ENCODE measurements around the gene ENDOV.

DNA sequence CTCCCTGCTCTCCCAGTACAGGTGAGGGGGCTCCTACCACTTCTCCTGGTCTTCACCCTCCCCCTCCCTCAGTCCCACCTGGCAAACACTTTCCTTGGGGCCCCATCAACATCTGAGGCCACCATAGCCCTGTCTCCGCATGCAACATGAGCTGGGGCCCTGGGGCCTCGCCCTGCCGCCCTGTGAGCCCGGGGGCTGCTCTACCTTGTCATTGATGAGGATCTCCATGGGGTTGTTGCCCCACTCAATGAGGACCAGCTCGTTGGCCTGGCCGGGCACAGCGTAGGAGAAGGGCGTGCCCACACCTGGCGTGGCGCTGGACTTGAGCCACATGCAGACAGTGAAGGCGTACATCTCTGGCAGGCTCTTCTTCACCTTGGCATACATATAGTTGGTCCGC, 58.0 kb downstream of the ENDOV start:
- no peak for TF ChIP-seq POLR2AphosphoS5 (IDR thresholded peaks at IDR 0.05; ENCODE audit: borderline replicate concordance, low read depth, low read length)
- no peak for TF ChIP-seq EZH2 (IDR thresholded peaks at IDR 0.05)
- TF ChIP-seq FOXP2 (optimal IDR thresholded peaks at IDR 0.05; ENCODE audit: control extremely low read depth, extremely low read length, insufficient read depth): no peak

Data from SK-N-MC (cell line).